HCT116 (cell line): ENCODE results near the gene TRPM5. TPM values are rescaled to one million over a fixed set of nuclear protein-coding genes. Genes with fewer than 3 reads are reported as not detected.

Experiments
- ATAC-seq: fragments of 200-7000 bp; cut with Tn5 transposase; 2 replicates; pipeline ENCODE4 v1.9.1; 2020; ENCODE audit warnings: mild to moderate bottlenecking, moderate library complexity
- BruUV-seq: library from RNA; stranded (reverse); fragments of 400-500 nt; replicated peaks from 2 replicates; lab custom pipeline; 2021; lab: Mats Ljungman, UMichigan
- CTCF ChIA-PET: fragments of 300-600 bp; sonication (Branson Sonifier 250); formaldehyde crosslinking; loops from one replicate; lab custom pipeline; 2021; ENCODE audit warnings: antibody characterized with exemption; lab: Charles Lee
- POLR2A ChIA-PET: fragments of 300-600, 350-600 bp; sonication (Branson Sonifier 250); formaldehyde crosslinking; loops from one replicate; lab custom pipeline; 2021; ENCODE audit warnings: antibody characterized with exemption; lab: Charles Lee
- RAD21 ChIA-PET, 2 experiments: fragments of 300-600 bp; sonication (Branson Sonifier 250); formaldehyde crosslinking; loops; one replicate each; lab custom pipeline; 2023; ENCODE audit warnings: low total read pairs in 2 of 2; ENCODE audit not compliant: uncharacterized antibody in 2 of 2, unreplicated experiment in 2 of 2, low non-redundant PET in 1 of 2; lab: Charles Lee
- DNase-seq: peaks from one replicate; pipeline ENCODE4 v3.0.0-alpha.2; 2010; ENCODE audit warnings: low read depth, low spot score
- H2AFZ ChIP-seq: fragments of 200-600 bp; shearing (Covaris generic), sonication (generic); 2 replicates; pipeline ENCODE4 v1.6.1; 2017; ENCODE audit warnings: low read depth, mixed run types, mixed read lengths, antibody characterized with exemption, low read length; ENCODE audit not compliant: poor library complexity, severe bottlenecking
- H3K27ac ChIP-seq: 2 replicates; pipeline ENCODE4 v1.5.1; 2012; ENCODE audit warnings: low read depth, low read length
- H3K27me3 ChIP-seq: fragments of 200-600 bp; sonication (generic); 2 replicates; pipeline ENCODE4 v1.6.1; 2016; ENCODE audit warnings: mixed run types, low read length, mixed read lengths; ENCODE audit not compliant: insufficient read depth
- H3K36me3 ChIP-seq, 2 experiments: fragments of 200-500 bp in 1 of 2; fragments of 200-600 bp in 1 of 2; sonication (Bioruptor generic) in 1 of 2; sonication (generic) in 1 of 2; 2 replicates each; pipeline versions ENCODE4 v1.5.1 to v1.6.1; 2014 to 2016; ENCODE audit warnings: low read length in 2 of 2, inconsistent platforms in 1 of 2, mixed read lengths in 1 of 2, mixed run types in 1 of 2; ENCODE audit not compliant: insufficient read depth in 2 of 2, control insufficient read depth in 1 of 2
- H3K4me1 ChIP-seq, 2 experiments: fragments of 200-600 bp in 1 of 2; sonication (generic) in 1 of 2; 2 replicates each; pipeline versions ENCODE4 v1.5.1 to v1.6.1; 2012 to 2017; ENCODE audit warnings: low read length in 2 of 2, inconsistent platforms in 1 of 2, mild to moderate bottlenecking in 1 of 2, mixed read lengths in 1 of 2, mixed run types in 1 of 2, moderate library complexity in 1 of 2; ENCODE audit not compliant: insufficient read depth in 2 of 2, control insufficient read depth in 1 of 2
- H3K4me2 ChIP-seq: fragments of 200-600 bp; sonication (generic); 2 replicates; pipeline ENCODE4 v1.6.1; 2017; ENCODE audit warnings: mixed run types, low read length, mixed read lengths
- H3K4me3 ChIP-seq, 2 experiments: fragments of 200-600 bp in 1 of 2; sonication (generic) in 1 of 2; replicated peaks in 1 of 2; 2 replicates each; pipeline ENCODE4 v1.5.1; 2011 to 2016; ENCODE audit warnings: low read length in 2 of 2, control low read depth in 1 of 2, low read depth in 1 of 2, mild to moderate bottlenecking in 1 of 2, mixed read lengths in 1 of 2, mixed run types in 1 of 2
- H3K79me2 ChIP-seq: fragments of 200-600 bp; sonication (generic); 2 replicates; pipeline ENCODE4 v1.6.1; 2017; ENCODE audit warnings: mild to moderate bottlenecking, mixed run types, low read length, moderate library complexity, mixed read lengths; ENCODE audit not compliant: insufficient read depth
- H3K9ac ChIP-seq: fragments of 200-600 bp; sonication (generic); 2 replicates; pipeline ENCODE4 v1.6.1; 2016; ENCODE audit warnings: low read length, mixed read lengths
- H3K9me2 ChIP-seq: fragments of 200-600 bp; sonication (generic), shearing (Covaris generic); 2 replicates; pipeline ENCODE4 v1.6.1; 2017; ENCODE audit warnings: mixed run types, mild to moderate bottlenecking, moderate library complexity; ENCODE audit not compliant: insufficient read depth
- H3K9me3 ChIP-seq, 2 experiments: fragments of 200-500 bp in 1 of 2; fragments of 200-600 bp in 1 of 2; sonication (Bioruptor generic) in 1 of 2; sonication (generic) in 1 of 2; 2 replicates each; pipeline ENCODE4 v1.6.1; 2014 to 2017; ENCODE audit warnings: low read length in 2 of 2, mixed read lengths in 2 of 2, inconsistent platforms in 1 of 2, low read depth in 1 of 2, mild to moderate bottlenecking in 1 of 2, mixed run types in 1 of 2, moderate library complexity in 1 of 2; ENCODE audit not compliant: control insufficient read depth in 1 of 2, insufficient read depth in 1 of 2
- H4K20me1 ChIP-seq: fragments of 200-600 bp; sonication (generic), shearing (Covaris generic); 2 replicates; pipeline ENCODE4 v1.6.1; 2017; ENCODE audit warnings: mixed run types, mild to moderate bottlenecking, moderate library complexity; ENCODE audit not compliant: insufficient read depth
- CBX3 ChIP-seq: IDR thresholded peaks from 2 replicates; pipeline ENCODE4 v1.6.1; 2012; ENCODE audit warnings: low read depth
- CTCF ChIP-seq, 3 experiments: fragments of 200-600 bp in 1 of 3; sonication (generic) in 1 of 3; IDR thresholded peaks in 2 of 3; conservative IDR thresholded peaks in 1 of 3; 2 replicates each; pipeline ENCODE4 v1.5.1; 2012 to 2017; ENCODE audit warnings: low read depth in 2 of 3, low read length in 2 of 3, antibody characterized with exemption in 1 of 3, borderline replicate concordance in 1 of 3, control low read depth in 1 of 3, mild to moderate bottlenecking in 1 of 3, mixed read lengths in 1 of 3, mixed run types in 1 of 3, moderate library complexity in 1 of 3; ENCODE audit not compliant: insufficient read depth in 1 of 3
- EZH2 ChIP-seq: fragments of 200-600 bp; sonication (generic); IDR thresholded peaks from 2 replicates; pipeline ENCODE4 v1.6.1; 2017; ENCODE audit warnings: antibody characterized with exemption, mixed run types
- EZH2phosphoT487 ChIP-seq: fragments of 200-600 bp; IDR thresholded peaks from 2 replicates; pipeline ENCODE4 v1.6.1; 2018; ENCODE audit warnings: antibody characterized with exemption, borderline replicate concordance
- MAX ChIP-seq: IDR thresholded peaks from 2 replicates; pipeline ENCODE4 v1.6.1; 2012
- POLR2A ChIP-seq: IDR thresholded peaks from 2 replicates; pipeline ENCODE4 v1.7.0; 2011; ENCODE audit warnings: borderline replicate concordance; ENCODE audit not compliant: insufficient read depth, insufficient read length; ENCODE audit errors: extremely low read depth
- POLR2AphosphoS5 ChIP-seq: IDR thresholded peaks from 2 replicates; pipeline ENCODE4 v1.6.1; 2011; ENCODE audit warnings: mild to moderate bottlenecking, low read depth, low read length, moderate library complexity
- REST ChIP-seq: IDR thresholded peaks from 2 replicates; pipeline ENCODE4 v1.6.1; 2012; ENCODE audit warnings: low read depth
- SP1 ChIP-seq: IDR thresholded peaks from 2 replicates; pipeline ENCODE4 v1.6.1; 2012; ENCODE audit warnings: low read depth
- YY1 ChIP-seq: IDR thresholded peaks from 2 replicates; pipeline ENCODE4 v1.6.1; 2011; ENCODE audit warnings: low read length, low read depth, moderate library complexity, mild to moderate bottlenecking; ENCODE audit not compliant: insufficient replicate concordance; ENCODE audit errors: extremely low read depth
- ZBTB33 ChIP-seq: IDR thresholded peaks from 2 replicates; pipeline ENCODE4 v1.6.1; 2011; ENCODE audit warnings: mild to moderate bottlenecking, low read length, moderate library complexity; ENCODE audit not compliant: insufficient replicate concordance; ENCODE audit errors: extremely low read depth
- ZFX ChIP-seq: fragments of 450-650 bp; IDR thresholded peaks from 2 replicates; pipeline ENCODE4 v1.6.1; 2017
- intact Hi-C: fragments of 100-400 bp; cut with micrococcal nuclease; formaldehyde crosslinking; loops from 2 replicates; pipeline ENCODE4 v1.10.0; 2022
- total RNA-seq: library from RNA; stranded (reverse); gene quantifications from one replicate; pipeline ENCODE4 v1.2.1, GENCODE V29; 2021; ENCODE audit not compliant: unreplicated experiment

TRPM5 gene
- total RNA-seq, 1 experiment from 2014 or later: 0.07 TPM

GRCh38 chr11:2437516-2437915, 6.8 kb downstream of the TRPM5 start:
- no peak for ATAC-seq
- BruUV-seq: no TSS peak
- H3K79me2 ChIP-seq: no peaks in the 10 kb centered on the region
- no peak overlapping the region for H2AFZ ChIP-seq
- ChIA-PET POLR2A (no interaction called here), CTCF (no interaction called here), RAD21 (no interaction called here)
- H3K27ac ChIP-seq: no peak overlapping the region
- TF ChIP-seq SP1: no peak
- no peak for TF ChIP-seq ZFX
- TF ChIP-seq CBX3: no peak
- TF ChIP-seq EZH2phosphoT487: no peak
- TF ChIP-seq POLR2A: no peak
- TF ChIP-seq POLR2AphosphoS5: no peak
- TF ChIP-seq YY1: no peak
- no peak for TF ChIP-seq ZBTB33
- no peak for TF ChIP-seq CTCF (IDR thresholded peaks at IDR 0.05 in 2 of 3, conservative IDR thresholded peaks at IDR 0.05 in 1 of 3; ENCODE audit: borderline replicate concordance in 1 of 3, insufficient read depth in 1 of 3, low read depth in 2 of 3, low read length in 2 of 3)
- no peak for TF ChIP-seq MAX
- TF ChIP-seq REST: no peak
- no peak for TF ChIP-seq EZH2
- H3K9me2 ChIP-seq: no peaks in the 10 kb centered on the region
- intact Hi-C loops: no loop called here
- DNase-seq: no peak
- peaks cover 10% of the 10 kb centered on the region; the same call in 1 of the 2 replicates for H3K27me3 ChIP-seq
- no peaks in the 10 kb centered on the region for H3K4me1 ChIP-seq
- no peaks in the 10 kb centered on the region for H3K9me3 ChIP-seq
- no peak overlapping the region for H3K4me2 ChIP-seq
- no peak overlapping the region for H3K9ac ChIP-seq
- no peaks in the 10 kb centered on the region for H4K20me1 ChIP-seq
- H3K36me3 ChIP-seq: no peaks in the 10 kb centered on the region
- no peak overlapping the region for H3K4me3 ChIP-seq
